VCaP (cell line): Measurements from ENCODE around the gene GSTT2B.
"Not testable (repeated sequence)": the region's sequence is repeated elsewhere in the genome, so short reads cannot be mapped to it uniquely, and the experiment has no call there.

ENCODE experiments used
- H3K27ac ChIP-seq: fragments of 450-650 bp; 2 replicates; pipeline ENCODE4 v1.5.1; 2017
- TF ChIP-seq, protein P1 (sequence below): fragments of 450-650 bp; conservative IDR thresholded peaks from 2 replicates; pipeline ENCODE4 v1.5.1; 2017; ENCODE audit warnings: mild to moderate bottlenecking, moderate library complexity

GSTT2B gene, protein sequence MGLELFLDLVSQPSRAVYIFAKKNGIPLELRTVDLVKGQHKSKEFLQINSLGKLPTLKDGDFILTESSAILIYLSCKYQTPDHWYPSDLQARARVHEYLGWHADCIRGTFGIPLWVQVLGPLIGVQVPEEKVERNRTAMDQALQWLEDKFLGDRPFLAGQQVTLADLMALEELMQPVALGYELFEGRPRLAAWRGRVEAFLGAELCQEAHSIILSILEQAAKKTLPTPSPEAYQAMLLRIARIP

DNA sequence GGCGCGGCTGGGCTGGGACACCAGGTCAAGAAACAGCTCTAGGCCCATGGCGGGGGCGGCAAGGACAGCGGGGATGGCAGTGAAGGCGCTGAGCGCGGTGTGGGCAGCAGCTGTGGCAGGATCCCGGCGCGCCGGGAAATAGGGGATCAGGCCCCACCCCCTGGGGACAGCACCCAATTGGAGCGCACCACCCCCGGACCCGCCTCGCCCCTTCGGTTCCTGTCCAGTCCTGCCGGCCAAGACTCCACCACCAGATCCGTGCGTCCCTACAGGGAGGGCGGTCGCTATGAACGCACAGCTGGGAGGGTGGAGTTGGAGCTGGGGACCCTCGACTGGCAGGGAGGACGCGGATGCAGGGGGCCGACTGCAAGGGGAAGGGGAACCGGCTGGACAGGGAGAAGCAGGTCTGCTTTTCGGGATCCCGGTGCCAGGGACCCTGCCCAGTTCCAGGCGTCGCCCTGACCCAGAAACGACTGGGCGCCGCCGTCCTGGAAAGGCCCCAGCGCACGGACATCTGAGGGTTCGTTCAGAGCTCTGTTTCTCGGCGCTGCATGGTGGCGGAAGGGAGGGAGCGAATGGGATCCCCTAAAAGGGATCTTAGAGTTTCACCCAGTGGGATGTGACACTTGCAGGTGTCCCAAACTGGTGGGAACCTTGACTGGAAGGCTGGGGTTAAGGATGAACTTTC is at the start of gene GSTT2B:
Gene GSTT2B, minus strand, starts transcription at position 112 of the 688 bp plus-strand sequence. Its CDS starts 64 bp downstream, at position 48.
- not testable (repeated sequence) for H3K27ac ChIP-seq

DNA sequence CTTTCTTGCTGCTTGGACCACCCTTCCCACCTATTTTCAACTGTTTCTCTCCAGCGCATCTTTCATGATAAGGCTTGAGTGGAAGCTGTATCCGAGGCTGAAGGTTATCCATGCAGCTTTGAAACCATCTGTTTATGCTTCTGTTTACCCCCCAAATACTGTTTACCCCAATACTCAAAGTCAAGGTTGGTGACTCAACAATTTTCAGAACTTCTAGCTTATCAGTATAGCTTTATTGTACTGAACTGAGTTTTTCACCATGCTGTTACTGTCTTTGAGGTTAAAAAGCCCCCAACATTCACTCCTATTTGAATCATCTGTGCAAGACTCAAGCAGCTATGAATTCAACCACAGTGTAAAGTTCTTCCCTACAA is 49.0 kb upstream of the GSTT2B start:
- H3K27ac ChIP-seq: no peak overlapping the region
- TF ChIP-seq, protein P1, sequence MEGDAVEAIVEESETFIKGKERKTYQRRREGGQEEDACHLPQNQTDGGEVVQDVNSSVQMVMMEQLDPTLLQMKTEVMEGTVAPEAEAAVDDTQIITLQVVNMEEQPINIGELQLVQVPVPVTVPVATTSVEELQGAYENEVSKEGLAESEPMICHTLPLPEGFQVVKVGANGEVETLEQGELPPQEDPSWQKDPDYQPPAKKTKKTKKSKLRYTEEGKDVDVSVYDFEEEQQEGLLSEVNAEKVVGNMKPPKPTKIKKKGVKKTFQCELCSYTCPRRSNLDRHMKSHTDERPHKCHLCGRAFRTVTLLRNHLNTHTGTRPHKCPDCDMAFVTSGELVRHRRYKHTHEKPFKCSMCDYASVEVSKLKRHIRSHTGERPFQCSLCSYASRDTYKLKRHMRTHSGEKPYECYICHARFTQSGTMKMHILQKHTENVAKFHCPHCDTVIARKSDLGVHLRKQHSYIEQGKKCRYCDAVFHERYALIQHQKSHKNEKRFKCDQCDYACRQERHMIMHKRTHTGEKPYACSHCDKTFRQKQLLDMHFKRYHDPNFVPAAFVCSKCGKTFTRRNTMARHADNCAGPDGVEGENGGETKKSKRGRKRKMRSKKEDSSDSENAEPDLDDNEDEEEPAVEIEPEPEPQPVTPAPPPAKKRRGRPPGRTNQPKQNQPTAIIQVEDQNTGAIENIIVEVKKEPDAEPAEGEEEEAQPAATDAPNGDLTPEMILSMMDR: no peak

DNA sequence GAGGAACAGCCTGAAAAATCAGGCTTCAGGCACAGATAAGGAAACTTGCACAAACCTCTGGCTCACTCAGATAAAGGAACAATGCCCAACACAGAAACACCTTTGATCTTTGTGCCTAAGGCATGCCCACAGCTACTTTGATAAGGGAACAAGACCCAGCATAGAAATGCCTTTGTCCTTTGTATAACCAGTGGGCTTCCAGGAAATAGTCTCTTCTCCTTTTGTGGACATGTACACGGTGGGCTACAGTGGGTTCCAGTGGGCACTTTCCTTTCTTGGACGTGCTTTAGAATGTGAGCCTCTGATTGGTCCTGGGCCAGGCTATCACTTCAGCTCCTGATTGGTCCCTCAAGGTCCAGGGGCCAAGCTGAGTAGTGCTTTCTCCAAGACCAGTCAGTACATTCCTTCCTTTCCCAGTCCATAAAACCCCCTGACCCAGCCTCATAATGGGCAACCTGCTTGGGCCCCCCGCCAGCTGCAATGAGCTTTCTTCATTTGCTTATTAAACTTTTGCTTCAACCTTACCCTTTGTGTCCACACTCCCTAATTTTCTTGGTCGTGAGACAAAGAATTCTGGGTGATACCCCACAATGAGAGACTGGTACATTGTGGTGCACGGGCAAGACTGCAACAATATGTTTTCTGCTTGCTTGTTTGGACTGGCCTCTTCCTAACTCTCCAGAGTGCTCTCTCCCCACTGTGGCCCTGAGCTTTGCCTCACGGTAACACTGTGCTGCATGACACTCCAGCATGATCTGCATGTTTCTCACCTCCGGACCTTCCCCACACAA is 48.4 kb upstream of the GSTT2B start:
- no peak overlapping the region for H3K27ac ChIP-seq
- TF ChIP-seq, protein P1: no peak

DNA sequence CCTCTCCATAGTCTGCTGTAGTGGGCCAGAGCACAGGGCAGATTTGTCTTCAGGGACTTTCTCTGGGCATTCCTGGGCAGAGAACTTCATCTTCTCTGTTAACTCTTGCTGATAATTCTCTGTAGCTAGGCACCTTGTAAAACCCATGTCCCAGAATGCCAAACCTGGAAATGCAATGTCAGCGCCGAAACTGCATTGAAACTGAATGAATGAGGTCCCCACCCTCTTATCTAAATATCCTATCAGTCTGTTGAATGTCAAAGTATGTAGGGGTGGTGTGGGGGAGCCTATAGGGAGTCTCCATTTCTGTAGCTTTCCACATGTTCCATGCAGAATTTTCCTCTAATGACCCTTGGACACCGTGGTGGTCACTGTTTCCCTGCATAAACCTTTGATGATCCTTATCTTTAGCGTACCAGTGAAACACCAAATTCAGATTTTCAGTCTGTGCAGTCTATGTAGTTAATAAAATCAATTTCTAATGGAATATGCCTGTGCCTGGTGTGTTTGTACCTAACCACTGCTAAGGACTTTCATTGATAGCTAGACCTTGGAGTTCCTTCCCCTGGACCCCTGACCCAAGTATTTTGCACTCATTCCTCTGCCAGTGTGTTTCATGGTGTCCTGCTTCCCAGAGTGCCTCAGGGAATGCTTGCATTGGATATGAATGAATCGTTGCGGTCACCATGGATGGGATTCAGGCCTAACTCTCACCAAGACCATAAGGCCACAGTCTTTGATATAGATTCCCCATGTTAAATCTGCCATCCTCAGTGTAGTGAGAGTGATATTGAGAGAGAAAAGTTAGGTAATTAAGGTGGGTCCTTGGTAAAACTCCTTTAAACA is 47.6 kb upstream of the GSTT2B start:
- TF ChIP-seq, protein P1: no peak
- no peak overlapping the region for H3K27ac ChIP-seq

DNA sequence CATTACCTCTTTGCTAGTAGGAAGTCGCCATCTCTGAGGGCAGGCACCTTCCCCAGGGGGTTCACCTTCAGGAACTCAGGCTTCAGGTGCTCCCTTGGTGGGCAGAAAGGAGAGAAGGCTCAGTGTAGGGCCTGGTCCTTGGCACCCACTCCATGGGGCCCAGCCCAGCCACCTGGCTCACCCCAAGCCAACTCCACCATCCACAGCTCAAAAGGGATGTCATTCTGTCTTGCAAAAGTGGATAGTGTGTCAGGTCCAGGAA is 47.0 kb upstream of the GSTT2B start:
- H3K27ac ChIP-seq: no peak overlapping the region
- TF ChIP-seq, protein P1: no peak

DNA sequence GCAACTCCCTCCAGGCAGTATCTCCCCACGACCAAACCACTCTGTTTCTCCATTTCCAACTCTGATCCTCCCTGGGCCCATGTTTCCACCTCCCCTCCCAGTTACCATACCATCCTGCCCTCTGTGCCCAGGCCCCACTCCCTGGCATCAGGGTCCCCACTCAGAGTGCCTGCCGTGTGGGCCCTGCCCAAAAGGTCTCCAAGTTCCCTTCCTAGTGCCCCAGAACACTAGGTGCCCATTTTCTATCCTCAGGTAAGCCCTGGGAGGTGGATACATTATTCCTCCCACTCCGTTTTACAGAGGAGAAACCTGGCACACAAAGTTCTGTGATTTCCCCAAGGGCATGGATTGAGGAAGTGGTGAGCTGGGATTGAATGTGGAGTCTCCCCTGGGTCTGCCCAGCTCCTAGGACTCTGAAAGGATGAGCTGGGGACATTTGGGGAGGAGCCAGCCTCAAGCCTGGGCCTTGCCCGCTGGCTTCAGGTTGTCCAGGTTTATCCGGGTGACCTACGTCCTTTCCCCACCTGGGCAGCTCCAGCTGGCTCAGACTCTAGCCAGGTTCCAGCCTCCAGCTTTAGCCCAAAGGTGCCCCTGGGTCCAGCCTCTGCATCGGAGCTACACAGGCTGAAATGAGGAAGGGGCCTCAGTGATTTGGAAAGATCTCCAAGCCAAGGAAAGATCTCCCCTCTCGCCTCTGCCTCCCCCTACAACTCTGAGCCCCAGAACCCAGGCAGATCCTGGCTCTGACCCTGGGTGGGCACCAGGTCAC is 46.4 kb upstream of the GSTT2B start:
- TF ChIP-seq, protein P1: no peak
- H3K27ac ChIP-seq: no peak overlapping the region

DNA sequence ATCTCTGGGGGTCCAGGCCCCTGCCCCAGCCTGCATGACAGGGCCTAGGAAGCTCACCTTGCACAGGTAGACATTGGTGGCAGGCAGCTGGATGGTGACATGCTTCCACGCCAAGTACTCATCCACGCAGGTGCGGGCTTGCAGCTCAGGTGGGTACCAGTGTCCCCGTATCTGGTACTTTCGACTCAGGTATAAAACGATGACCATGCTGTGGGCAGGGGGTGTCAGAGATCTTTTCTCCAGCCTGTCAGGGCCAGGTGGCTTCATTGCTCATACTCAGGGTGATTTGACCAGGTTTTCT is 45.9 kb upstream of the GSTT2B start:
- no peak overlapping the region for H3K27ac ChIP-seq
- TF ChIP-seq, protein P1: no peak
